ENCODE data around the gene KCNS1. TPM values are rescaled to one million over a fixed set of nuclear protein-coding genes. Genes with fewer than 3 reads are reported as not detected.

The KCNS1 gene
- total RNA-seq, 1 experiment from 2014 or later, result not detected

DNA sequence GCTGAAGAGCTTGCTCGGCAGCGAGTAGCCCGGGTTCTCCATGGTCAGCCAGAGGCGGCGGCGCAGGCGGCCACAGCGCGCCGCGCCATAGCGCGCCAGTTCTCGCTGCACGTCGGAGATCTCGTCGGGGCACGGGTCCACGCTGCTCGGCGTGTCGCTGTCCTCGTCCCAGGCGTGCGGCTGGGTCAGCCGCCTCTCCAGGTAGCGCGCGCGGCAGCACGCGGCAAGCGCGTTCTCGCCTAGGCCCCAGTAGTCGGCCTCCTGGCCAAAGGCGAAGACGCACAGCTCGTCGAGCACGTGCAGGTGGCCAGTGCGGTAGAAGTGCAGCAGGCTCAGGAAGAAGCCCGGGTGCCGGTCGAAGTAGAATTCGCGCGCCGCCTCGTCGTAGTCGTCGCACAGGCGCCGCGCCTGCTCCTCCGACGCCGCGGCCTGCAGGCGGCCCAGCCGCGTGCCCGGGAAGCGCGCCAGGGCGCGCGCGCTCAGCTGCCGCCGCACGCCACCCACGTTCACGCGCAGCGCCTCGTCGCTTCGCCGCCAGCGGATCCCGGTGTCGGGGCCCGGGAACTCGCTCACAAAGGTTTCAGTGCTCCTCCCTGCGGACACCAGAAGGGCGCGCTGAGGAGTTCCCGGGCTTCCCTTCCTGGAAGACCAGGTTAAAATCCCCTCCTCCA is 2.7 kb downstream of the KCNS1 start:
- POLR2A ChIA-PET (ENCODE audit: low non-redundant PET), result no interaction called here
- TF ChIP-seq, protein P1, sequence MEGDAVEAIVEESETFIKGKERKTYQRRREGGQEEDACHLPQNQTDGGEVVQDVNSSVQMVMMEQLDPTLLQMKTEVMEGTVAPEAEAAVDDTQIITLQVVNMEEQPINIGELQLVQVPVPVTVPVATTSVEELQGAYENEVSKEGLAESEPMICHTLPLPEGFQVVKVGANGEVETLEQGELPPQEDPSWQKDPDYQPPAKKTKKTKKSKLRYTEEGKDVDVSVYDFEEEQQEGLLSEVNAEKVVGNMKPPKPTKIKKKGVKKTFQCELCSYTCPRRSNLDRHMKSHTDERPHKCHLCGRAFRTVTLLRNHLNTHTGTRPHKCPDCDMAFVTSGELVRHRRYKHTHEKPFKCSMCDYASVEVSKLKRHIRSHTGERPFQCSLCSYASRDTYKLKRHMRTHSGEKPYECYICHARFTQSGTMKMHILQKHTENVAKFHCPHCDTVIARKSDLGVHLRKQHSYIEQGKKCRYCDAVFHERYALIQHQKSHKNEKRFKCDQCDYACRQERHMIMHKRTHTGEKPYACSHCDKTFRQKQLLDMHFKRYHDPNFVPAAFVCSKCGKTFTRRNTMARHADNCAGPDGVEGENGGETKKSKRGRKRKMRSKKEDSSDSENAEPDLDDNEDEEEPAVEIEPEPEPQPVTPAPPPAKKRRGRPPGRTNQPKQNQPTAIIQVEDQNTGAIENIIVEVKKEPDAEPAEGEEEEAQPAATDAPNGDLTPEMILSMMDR (conservative IDR thresholded peaks at IDR 0.05; ENCODE audit: low read depth, low read length), result 0 out of 2 replicates have a peak, but pooled peaks have one; percentile 9
- TF ChIP-seq EZH2 (IDR thresholded peaks at IDR 0.05; ENCODE audit: borderline replicate concordance, low read depth, low read length, poor library complexity, severe bottlenecking), result no peak
- Histone ChIP-seq H3K4me3 (ENCODE audit: low read depth, low read length, poor library complexity, severe bottlenecking) (no peak overlapping the region), H3K27me3 (replicated peaks; ENCODE audit: insufficient read depth, low read depth, low read length, poor library complexity) (no peaks in the 10 kb centered on the region), H3K27ac (ENCODE audit: low read depth, low read length, poor library complexity, severe bottlenecking) (no peak overlapping the region), H3K4me1 (ENCODE audit: insufficient read depth, low read length, poor library complexity, severe bottlenecking) (no peaks in the 10 kb centered on the region), H3K36me3 (ENCODE audit: insufficient read depth, low read length, poor library complexity, severe bottlenecking) (no peaks in the 10 kb centered on the region), H3K9me3 (ENCODE audit: low read depth, low read length, poor library complexity, severe bottlenecking) (no peaks in the 10 kb centered on the region)
- DNase-seq (ENCODE audit: low spot score), result peak; percentile 13
- no TSS peak for BruUV-seq (replicated peaks)
- intact Hi-C loops (cut with micrococcal nuclease; ENCODE audit: unreplicated experiment), result no loop called here
- CTCF ChIA-PET, result no interaction called here

DNA sequence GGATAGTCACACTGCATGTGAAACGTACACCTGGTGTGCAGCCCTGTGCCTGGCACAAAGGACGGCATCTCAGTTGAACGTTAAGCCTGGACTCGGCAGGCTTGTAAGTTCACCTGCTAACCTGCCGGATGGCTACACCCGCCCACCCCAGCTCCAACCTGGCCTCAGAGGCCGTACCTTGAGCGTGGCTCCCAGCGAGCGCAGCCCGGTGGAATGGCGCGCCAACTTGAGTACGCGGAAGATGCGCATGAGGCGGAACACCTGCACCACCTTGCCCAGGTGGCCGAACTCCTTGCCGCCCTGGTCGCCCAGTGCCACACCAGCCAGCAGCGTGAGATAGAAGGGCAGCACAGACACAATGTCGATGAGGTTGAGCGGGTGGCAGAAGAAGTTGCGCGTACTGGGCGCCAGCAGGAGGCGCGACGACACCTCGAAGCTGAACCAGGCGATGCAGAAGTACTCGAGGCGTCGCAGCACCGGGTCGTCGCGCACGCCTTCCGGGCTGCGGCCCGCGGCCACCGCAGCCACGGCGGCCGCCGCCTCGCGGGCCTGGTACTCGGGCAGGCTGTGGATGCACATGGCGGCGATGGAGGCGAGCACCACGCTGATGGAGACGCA is 3.3 kb downstream of the KCNS1 start:
- Histone ChIP-seq H3K36me3 (ENCODE audit: insufficient read depth, low read length, poor library complexity, severe bottlenecking) (no peaks in the 10 kb centered on the region), H3K27ac (ENCODE audit: low read depth, low read length, poor library complexity, severe bottlenecking) (no peak overlapping the region), H3K27me3 (replicated peaks; ENCODE audit: insufficient read depth, low read depth, low read length, poor library complexity) (no peaks in the 10 kb centered on the region), H3K4me1 (ENCODE audit: insufficient read depth, low read length, poor library complexity, severe bottlenecking) (no peaks in the 10 kb centered on the region), H3K9me3 (ENCODE audit: low read depth, low read length, poor library complexity, severe bottlenecking) (no peaks in the 10 kb centered on the region), H3K4me3 (ENCODE audit: low read depth, low read length, poor library complexity, severe bottlenecking) (no peak overlapping the region)
- intact Hi-C loops (cut with micrococcal nuclease; ENCODE audit: unreplicated experiment), result no loop called here
- CTCF ChIA-PET, result interaction anchor here (2.1 kb wide), 2 partner anchors 7 to 193 kb away, joined by 10 to 11 read pairs; no protein-coding TSS in a partner anchor
- no peak for TF ChIP-seq EZH2 (IDR thresholded peaks at IDR 0.05; ENCODE audit: borderline replicate concordance, low read depth, low read length, poor library complexity, severe bottlenecking)
- TF ChIP-seq, protein P1 (conservative IDR thresholded peaks at IDR 0.05; ENCODE audit: low read depth, low read length), result no peak
- BruUV-seq (replicated peaks), result no TSS peak
- POLR2A ChIA-PET (ENCODE audit: low non-redundant PET), result no interaction called here
- no peak for DNase-seq (ENCODE audit: low spot score)

DNA sequence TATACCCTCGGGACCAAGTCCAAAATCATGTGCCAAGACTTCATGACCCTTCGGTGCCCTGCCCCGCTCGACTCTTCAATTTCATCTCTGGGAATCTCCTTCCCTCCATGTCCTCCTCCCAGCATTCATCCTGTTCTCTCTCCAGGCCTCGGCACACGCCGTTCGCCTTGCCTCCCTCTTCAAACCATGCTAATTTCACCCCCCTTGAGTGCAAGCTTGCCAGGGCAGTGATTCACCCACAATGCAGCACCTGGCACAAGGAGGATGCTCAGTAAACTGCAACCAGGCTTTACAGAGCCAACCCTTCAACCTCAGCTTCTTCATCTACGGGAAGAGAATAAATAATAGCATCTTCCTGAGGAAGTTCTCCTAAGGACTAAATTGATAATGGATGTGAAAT is 4.1 kb downstream of the KCNS1 start:
- ChIA-PET CTCF (interaction anchor here (1.3 to 2.2 kb wide), 4 partner anchors 8 to 194 kb away, joined by 10 to 22 read pairs (median 11); no protein-coding TSS in a partner anchor), POLR2A (ENCODE audit: low non-redundant PET) (interaction anchor here (0.5 kb wide), 1 partner anchor 85 kb away, joined by 7 read pairs; no protein-coding TSS in a partner anchor)
- intact Hi-C loops (cut with micrococcal nuclease; ENCODE audit: unreplicated experiment), result no loop called here
- no peak overlapping the region for H3K4me3 ChIP-seq (ENCODE audit: low read depth, low read length, poor library complexity, severe bottlenecking)
- H3K27me3 ChIP-seq (replicated peaks; ENCODE audit: insufficient read depth, low read depth, low read length, poor library complexity), result no peaks in the 10 kb centered on the region
- no peaks in the 10 kb centered on the region for H3K9me3 ChIP-seq (ENCODE audit: low read depth, low read length, poor library complexity, severe bottlenecking)
- H3K36me3 ChIP-seq (ENCODE audit: insufficient read depth, low read length, poor library complexity, severe bottlenecking), result no peaks in the 10 kb centered on the region
- no TSS peak for BruUV-seq (replicated peaks)
- H3K4me1 ChIP-seq (ENCODE audit: insufficient read depth, low read length, poor library complexity, severe bottlenecking), result no peaks in the 10 kb centered on the region
- no peak for DNase-seq (ENCODE audit: low spot score)
- no peak overlapping the region for H3K27ac ChIP-seq (ENCODE audit: low read depth, low read length, poor library complexity, severe bottlenecking)
- no peak for TF ChIP-seq EZH2 (IDR thresholded peaks at IDR 0.05; ENCODE audit: borderline replicate concordance, low read depth, low read length, poor library complexity, severe bottlenecking)
- TF ChIP-seq, protein P1 (conservative IDR thresholded peaks at IDR 0.05; ENCODE audit: low read depth, low read length), result no peak
